A673 (cell line): ENCODE data around the gene PITX3. TPM values are rescaled to one million over a fixed set of nuclear protein-coding genes. Genes with fewer than 3 reads are reported as not detected.
A peak's percentile ranks its signal among the peaks of the same experiment; 100 is the strongest.

Experiments
- BruUV-seq: library from RNA; stranded (reverse); fragments of 400-500 nt; replicated peaks from 2 replicates; lab custom pipeline; 2021; lab: Mats Ljungman, UMichigan
- CTCF ChIA-PET: fragments of 300-600 bp; sonication (Branson Sonifier 250); formaldehyde crosslinking; loops from one replicate; lab custom pipeline; 2022; ENCODE audit warnings: antibody characterized with exemption; lab: Charles Lee
- POLR2A ChIA-PET: fragments of 300-600 bp; sonication (Branson Sonifier 250); formaldehyde crosslinking; loops from one replicate; lab custom pipeline; 2022; ENCODE audit warnings: antibody characterized with exemption; ENCODE audit not compliant: low non-redundant PET; lab: Charles Lee
- DNase-seq: peaks from one replicate; pipeline ENCODE4 v3.0.0-alpha.2; 2015; ENCODE audit warnings: low spot score
- H3K27ac ChIP-seq: fragments of 200-600 bp; sonication (generic); 2 replicates; pipeline ENCODE4 v1.5.1; 2016; ENCODE audit warnings: mixed run types, low read depth, mild to moderate bottlenecking, mixed read lengths, antibody characterized with exemption, low read length; ENCODE audit not compliant: poor library complexity, severe bottlenecking
- H3K27me3 ChIP-seq: fragments of 200-600 bp; sonication (generic); replicated peaks from 2 replicates; pipeline ENCODE4 v1.6.1; 2017; ENCODE audit warnings: mixed run types, low read depth, mild to moderate bottlenecking, mixed read lengths, antibody characterized with exemption, low read length; ENCODE audit not compliant: insufficient read depth, poor library complexity
- H3K36me3 ChIP-seq: fragments of 200-600 bp; sonication (generic); 2 replicates; pipeline ENCODE4 v1.6.1; 2016; ENCODE audit warnings: mixed run types, mild to moderate bottlenecking, mixed read lengths, antibody characterized with exemption, low read length; ENCODE audit not compliant: insufficient read depth, poor library complexity, severe bottlenecking
- H3K4me1 ChIP-seq: fragments of 200-600 bp; sonication (generic); 2 replicates; pipeline ENCODE4 v1.6.1; 2017; ENCODE audit warnings: mixed run types, mild to moderate bottlenecking, mixed read lengths, antibody characterized with exemption, low read length; ENCODE audit not compliant: insufficient read depth, poor library complexity, severe bottlenecking
- H3K4me3 ChIP-seq: fragments of 200-600 bp; sonication (generic); 2 replicates; pipeline ENCODE4 v1.5.1; 2016; ENCODE audit warnings: low read depth, mixed run types, mild to moderate bottlenecking, mixed read lengths, low read length; ENCODE audit not compliant: poor library complexity, severe bottlenecking
- H3K9me3 ChIP-seq: fragments of 200-600 bp; sonication (generic); 2 replicates; pipeline ENCODE4 v1.6.1; 2016; ENCODE audit warnings: mixed run types, low read depth, mild to moderate bottlenecking, mixed read lengths, antibody characterized with exemption, low read length; ENCODE audit not compliant: poor library complexity, severe bottlenecking
- CTCF ChIP-seq: fragments of 300-800, 200-600 bp; sonication (generic); conservative IDR thresholded peaks from 2 replicates; pipeline ENCODE4 v1.5.1; 2017; ENCODE audit warnings: low read depth, mild to moderate bottlenecking, antibody characterized with exemption, low read length, moderate library complexity, mixed read lengths
- EZH2 ChIP-seq: fragments of 200-600 bp; sonication (generic); IDR thresholded peaks from 2 replicates; pipeline ENCODE4 v1.6.1; 2017; ENCODE audit warnings: borderline replicate concordance, low read depth, mild to moderate bottlenecking, mixed read lengths, antibody characterized with exemption, low read length; ENCODE audit not compliant: poor library complexity, severe bottlenecking
- intact Hi-C: fragments of 100-400 bp; cut with micrococcal nuclease; formaldehyde crosslinking; loops from one replicate; pipeline ENCODE4 v1.10.0; 2022; ENCODE audit not compliant: unreplicated experiment
- total RNA-seq: library from RNA; stranded (reverse); gene quantifications from 2 replicates; pipeline ENCODE4 v1.2.3, GENCODE V29; 2021

Gene PITX3
- total RNA-seq, 1 experiment from 2014 or later, result not detected

- Histone ChIP-seq H3K36me3 (no peaks in the 10 kb centered on the region), H3K4me1 (peaks cover 17% of the 10 kb centered on the region), H3K27ac (no peak overlapping the region), H3K9me3 (no peaks in the 10 kb centered on the region), H3K4me3 (no peak overlapping the region), H3K27me3 (no peaks in the 10 kb centered on the region)
- BruUV-seq, result no TSS peak
- no peak for DNase-seq
- intact Hi-C loops, result no loop called here
- POLR2A ChIA-PET, result no interaction called here
- no peak for TF ChIP-seq EZH2
- no peak for TF ChIP-seq CTCF
- CTCF ChIA-PET, result no interaction called here
These were observed 42.2 kb upstream of the PITX3 start for GRCh38 chr10:102283488-102283887.

GRCh38 chr10:102281102-102281487, 39.8 kb upstream of the PITX3 start:
- POLR2A ChIA-PET, result interaction anchor here (0.6 kb wide), 1 partner anchor 737 kb away, joined by 4 read pairs; no protein-coding TSS in a partner anchor
- no peak for TF ChIP-seq CTCF
- no peak for TF ChIP-seq EZH2
- H3K27me3 ChIP-seq, result no peaks in the 10 kb centered on the region
- H3K4me1 ChIP-seq, result peaks cover 17% of the 10 kb centered on the region
- no TSS peak for BruUV-seq
- no peaks in the 10 kb centered on the region for H3K9me3 ChIP-seq
- H3K27ac ChIP-seq, result peak overlapping the region; percentile 33
- DNase-seq, result peak; percentile 64
- CTCF ChIA-PET, result no interaction called here
- intact Hi-C loops, result no loop called here
- peaks cover 7% of the 10 kb centered on the region for H3K36me3 ChIP-seq
- peak overlapping the region; percentile 1 for H3K4me3 ChIP-seq

GRCh38 chr10:102280397-102281101, 39.2 kb upstream of the PITX3 start:
- ChIA-PET POLR2A (no interaction called here), CTCF (no interaction called here)
- Histone ChIP-seq H3K9me3 (no peaks in the 10 kb centered on the region), H3K27ac (peak overlapping the region; percentile 33), H3K4me3 (peak overlapping the region; percentile 1), H3K36me3 (peaks cover 7% of the 10 kb centered on the region), H3K4me1 (peaks cover 17% of the 10 kb centered on the region), H3K27me3 (no peaks in the 10 kb centered on the region)
- intact Hi-C loops, result no loop called here
- DNase-seq, result peak; percentile 41
- no TSS peak for BruUV-seq
- TF ChIP-seq CTCF, result no peak
- no peak for TF ChIP-seq EZH2
